Neural cell (in vitro differentiated cells): Measurements from ENCODE around the gene SHF. TPM values are rescaled to one million over a fixed set of nuclear protein-coding genes. Genes with fewer than 3 reads are reported as not detected.

Source experiments
- H2AFZ ChIP-seq: fragments of 200-600, 300-800 bp; sonication (generic), shearing (Covaris generic); 2 replicates; pipeline ENCODE4 v1.6.0; 2014; ENCODE audit warnings: low read depth, mild to moderate bottlenecking, antibody characterized with exemption, low read length, moderate library complexity
- H3F3A ChIP-seq: fragments of 200-600 bp; shearing (Covaris generic); 2 replicates; pipeline ENCODE4 v1.6.1; 2016; ENCODE audit warnings: mild to moderate bottlenecking, moderate library complexity, mixed read lengths, antibody characterized with exemption, low read length; ENCODE audit not compliant: insufficient read depth, poor library complexity, severe bottlenecking
- H3K27ac ChIP-seq: fragments of 200-600, 300-800 bp; sonication (generic), shearing (Covaris generic); 2 replicates; pipeline ENCODE4 v1.5.1; 2014; ENCODE audit warnings: mild to moderate bottlenecking, low read length, moderate library complexity
- H3K27me3 ChIP-seq: fragments of 300-800, 200-600 bp; sonication (generic), shearing (Covaris generic); 2 replicates; pipeline ENCODE4 v1.6.0; 2014; ENCODE audit warnings: mild to moderate bottlenecking, low read depth, low read length, moderate library complexity; ENCODE audit not compliant: insufficient read depth
- H3K36me3 ChIP-seq: fragments of 300-800, 200-600 bp; sonication (generic), shearing (Covaris generic); 2 replicates; pipeline ENCODE4 v1.5.1; 2014; ENCODE audit warnings: mild to moderate bottlenecking, antibody characterized with exemption, low read length, moderate library complexity; ENCODE audit not compliant: insufficient read depth
- H3K4me2 ChIP-seq: fragments of 300-800, 200-600 bp; sonication (generic), shearing (Covaris generic); 2 replicates; pipeline ENCODE4 v1.6.0; 2014; ENCODE audit warnings: mild to moderate bottlenecking, low read length
- H3K4me3 ChIP-seq: fragments of 300-800, 200-600 bp; sonication (generic), shearing (Covaris generic); 2 replicates; pipeline ENCODE4 v1.5.1; 2014; ENCODE audit warnings: mild to moderate bottlenecking, low read length, moderate library complexity
- H3K79me2 ChIP-seq: fragments of 200-600 bp; shearing (Covaris generic); replicated peaks from 2 replicates; pipeline ENCODE4 v1.6.0; 2014; ENCODE audit warnings: mild to moderate bottlenecking, low read length, moderate library complexity; ENCODE audit not compliant: insufficient read depth
- H3K9ac ChIP-seq: fragments of 300-800, 200-600 bp; sonication (generic), shearing (Covaris generic); 2 replicates; pipeline ENCODE4 v1.6.1; 2016; ENCODE audit warnings: mild to moderate bottlenecking, low read length, mixed read lengths
- H3K9me2 ChIP-seq: fragments of 200-600 bp; shearing (Covaris generic); 2 replicates; pipeline ENCODE4 v1.6.1; 2016; ENCODE audit warnings: mild to moderate bottlenecking, low read length, mixed read lengths; ENCODE audit not compliant: insufficient read depth
- H3K9me3 ChIP-seq: fragments of 200-600, 300-800 bp; sonication (generic), shearing (Covaris generic); 2 replicates; pipeline ENCODE4 v1.6.1; 2016; ENCODE audit warnings: mild to moderate bottlenecking, mixed run types, low read length, moderate library complexity, mixed read lengths
- H4K20me1 ChIP-seq: fragments of 200-600 bp; shearing (Covaris generic); 2 replicates; pipeline ENCODE4 v1.6.1; 2016; ENCODE audit warnings: mild to moderate bottlenecking, mixed run types; ENCODE audit not compliant: insufficient read depth
- EP300 ChIP-seq: fragments of 450-650 bp; conservative IDR thresholded peaks from 2 replicates; pipeline ENCODE4 v1.6.1; 2014; ENCODE audit warnings: antibody characterized with exemption, mild to moderate bottlenecking, moderate library complexity; ENCODE audit not compliant: poor library complexity, severe bottlenecking
- EZH2 ChIP-seq: fragments of 200-600, 300-800 bp; shearing (Covaris generic), sonication (generic); IDR thresholded peaks from 2 replicates; pipeline ENCODE4 v1.6.1; 2014; ENCODE audit warnings: antibody characterized with exemption, low read length, borderline replicate concordance, mild to moderate bottlenecking; ENCODE audit not compliant: insufficient read depth, poor library complexity, severe bottlenecking
- MXI1 ChIP-seq: fragments of 450-650 bp; conservative IDR thresholded peaks from 2 replicates; pipeline ENCODE4 v1.6.1; 2014; ENCODE audit warnings: antibody characterized with exemption, mild to moderate bottlenecking; ENCODE audit not compliant: poor library complexity, severe bottlenecking
- POLR2AphosphoS5 ChIP-seq: IDR thresholded peaks from 2 replicates; pipeline ENCODE4 v1.6.1; 2012
- RAD21 ChIP-seq: fragments of 450-650 bp; conservative IDR thresholded peaks from 2 replicates; pipeline ENCODE4 v1.6.1; 2014; ENCODE audit warnings: antibody characterized with exemption, mild to moderate bottlenecking, moderate library complexity
- SMC3 ChIP-seq: fragments of 450-650 bp; conservative IDR thresholded peaks from 2 replicates; pipeline ENCODE4 v1.6.1; 2014; ENCODE audit warnings: antibody characterized with exemption, mild to moderate bottlenecking, moderate library complexity; ENCODE audit not compliant: poor library complexity
- TAF1 ChIP-seq: IDR thresholded peaks from 2 replicates; pipeline ENCODE4 v1.6.1; 2012; ENCODE audit warnings: low read depth
- polyA plus RNA-seq: library from polyadenylated mRNA; depleted of rRNA; stranded (reverse); fragments of >200 nt; gene quantifications from 2 replicates; pipeline ENCODE4 v1.2.3, GENCODE V29; 2014
- TF ChIP-seq, protein P1 (sequence below): IDR thresholded peaks from 2 replicates; pipeline ENCODE4 v1.6.1; 2012; ENCODE audit warnings: borderline replicate concordance
- TF ChIP-seq, protein P2 (sequence below): fragments of 450-650 bp; IDR thresholded peaks from 2 replicates; pipeline ENCODE4 v1.5.1; 2014; ENCODE audit warnings: antibody characterized with exemption, mild to moderate bottlenecking, moderate library complexity; ENCODE audit not compliant: poor library complexity, severe bottlenecking

The SHF gene
- polyA plus RNA-seq, 1 donor from 2014 or later: 41.5 TPM

DNA sequence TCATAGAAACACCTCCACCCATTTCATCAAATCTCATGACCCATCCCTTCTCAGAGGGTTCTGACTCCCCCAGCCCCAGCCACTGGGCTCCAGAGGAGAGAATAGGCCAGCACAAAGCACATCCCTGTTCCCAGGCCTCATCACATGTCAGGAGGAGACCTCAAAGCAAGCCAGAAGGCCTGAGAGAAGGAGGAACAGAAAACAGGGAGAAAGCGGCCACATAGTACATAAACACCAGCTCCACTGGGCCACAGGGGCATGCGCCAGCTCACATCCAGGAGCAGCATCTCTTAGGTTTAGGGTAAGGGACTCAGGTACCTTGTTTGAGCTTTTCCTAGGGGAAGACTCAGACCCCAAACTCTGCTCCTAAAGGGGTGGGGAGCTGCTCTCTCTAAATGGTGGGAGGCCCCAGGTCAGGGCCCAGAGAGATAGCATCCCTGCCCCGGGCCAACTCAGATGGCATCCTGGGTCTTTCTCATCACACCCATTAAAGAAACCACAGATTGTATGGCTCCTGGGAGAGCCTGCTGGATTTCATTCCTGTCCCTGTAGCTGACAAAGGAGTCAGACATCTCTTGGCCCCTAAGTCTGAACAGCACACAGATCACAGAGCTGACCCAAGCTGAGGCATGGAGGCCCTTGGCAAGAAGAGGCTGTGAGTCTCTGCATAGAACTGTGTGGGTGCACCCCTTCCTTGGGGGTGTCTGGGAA is 2.5 kb downstream of the SHF start:
- Histone ChIP-seq H3K79me2 (peaks cover 74% of the 10 kb centered on the region), H3K27ac (no peak overlapping the region), H3K4me3 (peak overlapping the region; percentile 90), H3F3A (no peaks in the 10 kb centered on the region), H3K9me2 (no peaks in the 10 kb centered on the region), H4K20me1 (no peaks in the 10 kb centered on the region), H3K36me3 (no peaks in the 10 kb centered on the region), H3K9ac (peak overlapping the region; percentile 93), H2AFZ (no peak overlapping the region), H3K4me2 (peak overlapping the region; percentile 78), H3K27me3 (no peaks in the 10 kb centered on the region), H3K9me3 (no peaks in the 10 kb centered on the region)
- TF ChIP-seq RAD21 (no peak), POLR2AphosphoS5 (no peak), MXI1 (no peak), EZH2 (no peak), TAF1 (no peak), EP300 (no peak), SMC3 (no peak)
- TF ChIP-seq, protein P1, sequence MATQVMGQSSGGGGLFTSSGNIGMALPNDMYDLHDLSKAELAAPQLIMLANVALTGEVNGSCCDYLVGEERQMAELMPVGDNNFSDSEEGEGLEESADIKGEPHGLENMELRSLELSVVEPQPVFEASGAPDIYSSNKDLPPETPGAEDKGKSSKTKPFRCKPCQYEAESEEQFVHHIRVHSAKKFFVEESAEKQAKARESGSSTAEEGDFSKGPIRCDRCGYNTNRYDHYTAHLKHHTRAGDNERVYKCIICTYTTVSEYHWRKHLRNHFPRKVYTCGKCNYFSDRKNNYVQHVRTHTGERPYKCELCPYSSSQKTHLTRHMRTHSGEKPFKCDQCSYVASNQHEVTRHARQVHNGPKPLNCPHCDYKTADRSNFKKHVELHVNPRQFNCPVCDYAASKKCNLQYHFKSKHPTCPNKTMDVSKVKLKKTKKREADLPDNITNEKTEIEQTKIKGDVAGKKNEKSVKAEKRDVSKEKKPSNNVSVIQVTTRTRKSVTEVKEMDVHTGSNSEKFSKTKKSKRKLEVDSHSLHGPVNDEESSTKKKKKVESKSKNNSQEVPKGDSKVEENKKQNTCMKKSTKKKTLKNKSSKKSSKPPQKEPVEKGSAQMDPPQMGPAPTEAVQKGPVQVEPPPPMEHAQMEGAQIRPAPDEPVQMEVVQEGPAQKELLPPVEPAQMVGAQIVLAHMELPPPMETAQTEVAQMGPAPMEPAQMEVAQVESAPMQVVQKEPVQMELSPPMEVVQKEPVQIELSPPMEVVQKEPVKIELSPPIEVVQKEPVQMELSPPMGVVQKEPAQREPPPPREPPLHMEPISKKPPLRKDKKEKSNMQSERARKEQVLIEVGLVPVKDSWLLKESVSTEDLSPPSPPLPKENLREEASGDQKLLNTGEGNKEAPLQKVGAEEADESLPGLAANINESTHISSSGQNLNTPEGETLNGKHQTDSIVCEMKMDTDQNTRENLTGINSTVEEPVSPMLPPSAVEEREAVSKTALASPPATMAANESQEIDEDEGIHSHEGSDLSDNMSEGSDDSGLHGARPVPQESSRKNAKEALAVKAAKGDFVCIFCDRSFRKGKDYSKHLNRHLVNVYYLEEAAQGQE: no peak
- TF ChIP-seq, protein P2, sequence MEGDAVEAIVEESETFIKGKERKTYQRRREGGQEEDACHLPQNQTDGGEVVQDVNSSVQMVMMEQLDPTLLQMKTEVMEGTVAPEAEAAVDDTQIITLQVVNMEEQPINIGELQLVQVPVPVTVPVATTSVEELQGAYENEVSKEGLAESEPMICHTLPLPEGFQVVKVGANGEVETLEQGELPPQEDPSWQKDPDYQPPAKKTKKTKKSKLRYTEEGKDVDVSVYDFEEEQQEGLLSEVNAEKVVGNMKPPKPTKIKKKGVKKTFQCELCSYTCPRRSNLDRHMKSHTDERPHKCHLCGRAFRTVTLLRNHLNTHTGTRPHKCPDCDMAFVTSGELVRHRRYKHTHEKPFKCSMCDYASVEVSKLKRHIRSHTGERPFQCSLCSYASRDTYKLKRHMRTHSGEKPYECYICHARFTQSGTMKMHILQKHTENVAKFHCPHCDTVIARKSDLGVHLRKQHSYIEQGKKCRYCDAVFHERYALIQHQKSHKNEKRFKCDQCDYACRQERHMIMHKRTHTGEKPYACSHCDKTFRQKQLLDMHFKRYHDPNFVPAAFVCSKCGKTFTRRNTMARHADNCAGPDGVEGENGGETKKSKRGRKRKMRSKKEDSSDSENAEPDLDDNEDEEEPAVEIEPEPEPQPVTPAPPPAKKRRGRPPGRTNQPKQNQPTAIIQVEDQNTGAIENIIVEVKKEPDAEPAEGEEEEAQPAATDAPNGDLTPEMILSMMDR: no peak

DNA sequence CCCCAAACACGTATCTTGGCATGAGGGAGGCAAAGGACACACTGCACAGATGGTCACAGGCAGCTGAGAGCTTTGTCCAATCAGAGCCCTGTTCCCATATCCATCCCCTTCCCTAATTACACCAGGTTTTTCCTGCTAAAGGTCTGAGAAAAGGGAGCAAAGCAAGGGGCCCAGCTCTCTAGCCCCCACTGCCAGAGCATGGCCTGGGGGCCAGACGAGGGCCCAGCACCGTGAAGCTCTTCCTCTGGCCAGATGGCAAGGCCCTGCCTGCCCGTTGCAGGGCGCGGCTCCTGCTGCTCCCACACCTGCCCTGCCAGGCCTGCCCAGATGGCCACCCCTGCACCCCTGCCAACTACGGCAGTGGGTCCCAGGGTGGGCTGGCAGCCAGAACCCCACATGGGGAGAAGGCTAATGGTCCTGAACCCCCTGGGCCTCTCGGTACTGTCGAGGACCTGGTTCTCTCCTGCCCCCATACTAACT is 3.2 kb downstream of the SHF start:
- Histone ChIP-seq H3K9ac (no peak overlapping the region), H3K27me3 (no peaks in the 10 kb centered on the region), H3K9me2 (no peaks in the 10 kb centered on the region), H3K4me3 (peak overlapping the region; percentile 90), H2AFZ (no peak overlapping the region), H3K27ac (no peak overlapping the region), H3K9me3 (no peaks in the 10 kb centered on the region), H3F3A (no peaks in the 10 kb centered on the region), H3K79me2 (peaks cover 80% of the 10 kb centered on the region), H4K20me1 (no peaks in the 10 kb centered on the region), H3K4me2 (peak overlapping the region; percentile 78), H3K36me3 (no peaks in the 10 kb centered on the region)
- TF ChIP-seq TAF1 (no peak), EZH2 (no peak), RAD21 (no peak), MXI1 (no peak), SMC3 (no peak), POLR2AphosphoS5 (no peak), EP300 (no peak)
- TF ChIP-seq, protein P2: no peak
- TF ChIP-seq, protein P1: no peak
